GM21360 (cell line): Measurements from ENCODE around the gene PDZD2.
"Not testable (repeated sequence)": the region's sequence is repeated elsewhere in the genome, so short reads cannot be mapped to it uniquely, and the experiment has no call there.

ENCODE experiments used
- ATAC-seq: cut with Tn5 transposase; IDR thresholded peaks from one replicate; pipeline ENCODE4 v1.9.1; 2021; ENCODE audit warnings: mild to moderate bottlenecking, moderate library complexity; ENCODE audit not compliant: unreplicated experiment

The PDZD2 gene

GRCh38 chr5:32118922-32119321 lies 480.0 kb downstream of the PDZD2 start:
- not testable (repeated sequence) for ATAC-seq

- ATAC-seq, result no peak
Measured at GRCh38 chr5:32123058-32123805, 484.3 kb downstream of the PDZD2 start.

- no peak for ATAC-seq
Measured at GRCh38 chr5:32123889-32124676, 485.2 kb downstream of the PDZD2 start.

GRCh38 chr5:32126691-32127090 lies 487.8 kb downstream of the PDZD2 start:
- no peak for ATAC-seq

GRCh38 chr5:32127711-32128110 lies 488.8 kb downstream of the PDZD2 start:
- no peak for ATAC-seq

- no peak for ATAC-seq
Measured at GRCh38 chr5:32129074-32129598, 490.2 kb downstream of the PDZD2 start.

- ATAC-seq, result no peak
Measured at GRCh38 chr5:32130865-32131264, 491.9 kb downstream of the PDZD2 start.

GRCh38 chr5:32131604-32132003 lies 492.7 kb downstream of the PDZD2 start:
- ATAC-seq, result no peak

- ATAC-seq, result no peak
Measured at GRCh38 chr5:32132757-32133156, 493.8 kb downstream of the PDZD2 start.

GRCh38 chr5:32135086-32135485 lies 496.2 kb downstream of the PDZD2 start:
- no peak for ATAC-seq

GRCh38 chr5:32136342-32136741 lies 497.4 kb downstream of the PDZD2 start:
- ATAC-seq, result no peak

- no peak for ATAC-seq
Measured at GRCh38 chr5:32138839-32139493, 500.0 kb downstream of the PDZD2 start.

- ATAC-seq, result no peak
Measured at GRCh38 chr5:32143617-32144377, 504.9 kb downstream of the PDZD2 start.

GRCh38 chr5:32144378-32145207 lies 505.7 kb downstream of the PDZD2 start:
- ATAC-seq, result no peak

GRCh38 chr5:32145378-32145777 lies 506.4 kb downstream of the PDZD2 start:
- no peak for ATAC-seq

GRCh38 chr5:32147236-32147635 lies 508.3 kb downstream of the PDZD2 start:
- no peak for ATAC-seq

- ATAC-seq, result no peak
Measured at GRCh38 chr5:32147959-32148358, 509.0 kb downstream of the PDZD2 start.

- no peak for ATAC-seq
Measured at GRCh38 chr5:32150366-32150765, 511.4 kb downstream of the PDZD2 start.

- no peak for ATAC-seq
Measured at GRCh38 chr5:32151198-32151597, 512.3 kb downstream of the PDZD2 start.

- ATAC-seq, result no peak
Measured at GRCh38 chr5:32153723-32154122, 514.8 kb downstream of the PDZD2 start.
